ENCODE data around the gene BBX. TPM values are rescaled to one million over a fixed set of nuclear protein-coding genes. Genes with fewer than 3 reads are reported as not detected.

BBX gene
- total RNA-seq, 2 donors from 2014 or later, result 94.7 to 226 TPM

DNA sequence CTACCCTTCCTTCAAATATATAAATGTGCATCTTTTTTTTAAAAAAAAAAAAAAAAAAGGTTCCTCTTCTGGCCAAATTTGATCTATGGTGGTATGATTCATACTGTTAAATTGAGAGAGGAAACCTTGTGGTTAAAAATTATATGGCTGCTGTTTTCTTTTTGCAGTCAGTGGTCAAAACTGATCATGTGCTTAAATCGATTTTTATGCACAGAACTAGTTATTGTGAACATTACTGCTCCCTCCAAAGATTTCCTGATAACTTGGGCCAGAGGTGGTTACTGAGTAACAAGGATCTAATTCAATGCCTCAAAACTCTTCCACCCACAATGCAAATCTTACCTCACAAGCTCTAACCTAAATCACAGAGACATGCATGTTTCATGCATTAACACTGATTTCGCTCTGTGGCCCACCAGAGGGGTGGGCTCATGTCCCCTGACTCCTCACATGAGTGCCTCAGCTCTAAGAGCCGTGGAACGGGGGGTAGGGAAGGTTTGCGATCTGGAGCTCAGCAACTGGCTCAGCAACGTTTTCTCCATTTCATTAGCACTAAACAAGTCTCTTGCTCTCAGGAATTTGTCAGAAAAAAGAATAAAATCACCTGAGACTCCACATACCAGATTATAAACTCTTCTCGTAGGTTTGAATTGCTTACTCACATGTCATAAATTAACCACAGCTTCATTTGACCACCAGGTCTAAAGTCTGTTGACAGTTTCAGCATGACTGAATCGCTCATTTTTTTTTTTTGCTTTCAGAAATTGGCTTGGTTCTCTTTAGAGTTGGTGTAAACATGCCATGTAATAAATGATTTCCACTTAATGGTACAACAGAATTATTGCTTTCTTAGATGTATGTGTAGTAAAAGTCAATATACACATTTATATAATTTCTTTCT is 287.7 kb downstream of the BBX start:
- WGBS, result 68% methylated on average over 8 of the region's 8 CpGs
- no peak for TF ChIP-seq POLR2A (IDR thresholded peaks at IDR 0.05)
- TF ChIP-seq, protein P1, sequence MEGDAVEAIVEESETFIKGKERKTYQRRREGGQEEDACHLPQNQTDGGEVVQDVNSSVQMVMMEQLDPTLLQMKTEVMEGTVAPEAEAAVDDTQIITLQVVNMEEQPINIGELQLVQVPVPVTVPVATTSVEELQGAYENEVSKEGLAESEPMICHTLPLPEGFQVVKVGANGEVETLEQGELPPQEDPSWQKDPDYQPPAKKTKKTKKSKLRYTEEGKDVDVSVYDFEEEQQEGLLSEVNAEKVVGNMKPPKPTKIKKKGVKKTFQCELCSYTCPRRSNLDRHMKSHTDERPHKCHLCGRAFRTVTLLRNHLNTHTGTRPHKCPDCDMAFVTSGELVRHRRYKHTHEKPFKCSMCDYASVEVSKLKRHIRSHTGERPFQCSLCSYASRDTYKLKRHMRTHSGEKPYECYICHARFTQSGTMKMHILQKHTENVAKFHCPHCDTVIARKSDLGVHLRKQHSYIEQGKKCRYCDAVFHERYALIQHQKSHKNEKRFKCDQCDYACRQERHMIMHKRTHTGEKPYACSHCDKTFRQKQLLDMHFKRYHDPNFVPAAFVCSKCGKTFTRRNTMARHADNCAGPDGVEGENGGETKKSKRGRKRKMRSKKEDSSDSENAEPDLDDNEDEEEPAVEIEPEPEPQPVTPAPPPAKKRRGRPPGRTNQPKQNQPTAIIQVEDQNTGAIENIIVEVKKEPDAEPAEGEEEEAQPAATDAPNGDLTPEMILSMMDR (IDR thresholded peaks at IDR 0.05), result no peak
- no peak for TF ChIP-seq POLR2AphosphoS5 (IDR thresholded peaks at IDR 0.05)
- Histone ChIP-seq H3K36me3 (no peaks in the 10 kb centered on the region), H3K4me1 (replicated peaks) (no peaks in the 10 kb centered on the region), H3K27me3 (replicated peaks; ENCODE audit: insufficient read depth) (no peaks in the 10 kb centered on the region), H3K9me3 (no peaks in the 10 kb centered on the region), H3K27ac (no peak overlapping the region), H3K4me3 (no peak overlapping the region)
- no peak for DNase-seq (ENCODE audit: low spot score)
- intact Hi-C loops (cut with DNase I), result no loop called here

DNA sequence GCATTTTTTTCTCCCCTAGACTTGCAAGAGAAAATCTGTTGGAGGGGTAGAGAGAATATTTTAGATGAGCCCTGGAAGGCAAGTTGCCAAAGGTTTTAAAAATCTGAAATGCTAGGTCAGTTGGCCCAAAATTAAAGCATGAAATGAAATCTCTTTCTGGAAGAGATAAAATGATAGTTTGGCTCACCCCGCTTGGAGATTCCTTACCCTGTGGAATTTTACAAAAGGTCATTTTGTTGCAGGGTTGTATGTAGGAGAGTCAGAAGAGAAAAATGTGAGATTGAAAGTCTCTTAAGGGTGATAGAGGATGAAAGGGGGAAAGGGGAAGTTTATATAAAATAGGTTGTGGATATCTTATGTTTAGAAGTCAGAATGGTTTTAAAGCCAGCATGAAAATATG is 290.3 kb downstream of the BBX start:
- 38% methylated on average over 1 of the region's 1 CpG for WGBS
- H3K9me3 ChIP-seq, result no peaks in the 10 kb centered on the region
- DNase-seq (ENCODE audit: low spot score), result no peak
- H3K36me3 ChIP-seq, result no peaks in the 10 kb centered on the region
- TF ChIP-seq POLR2AphosphoS5 (IDR thresholded peaks at IDR 0.05) (no peak), POLR2A (IDR thresholded peaks at IDR 0.05) (no peak)
- TF ChIP-seq, protein P1 (IDR thresholded peaks at IDR 0.05), result no peak
- no peaks in the 10 kb centered on the region for H3K4me1 ChIP-seq (replicated peaks)
- no peak overlapping the region for H3K27ac ChIP-seq
- intact Hi-C loops (cut with DNase I), result no loop called here
- H3K27me3 ChIP-seq (replicated peaks; ENCODE audit: insufficient read depth), result no peaks in the 10 kb centered on the region
- no peak overlapping the region for H3K4me3 ChIP-seq

DNA sequence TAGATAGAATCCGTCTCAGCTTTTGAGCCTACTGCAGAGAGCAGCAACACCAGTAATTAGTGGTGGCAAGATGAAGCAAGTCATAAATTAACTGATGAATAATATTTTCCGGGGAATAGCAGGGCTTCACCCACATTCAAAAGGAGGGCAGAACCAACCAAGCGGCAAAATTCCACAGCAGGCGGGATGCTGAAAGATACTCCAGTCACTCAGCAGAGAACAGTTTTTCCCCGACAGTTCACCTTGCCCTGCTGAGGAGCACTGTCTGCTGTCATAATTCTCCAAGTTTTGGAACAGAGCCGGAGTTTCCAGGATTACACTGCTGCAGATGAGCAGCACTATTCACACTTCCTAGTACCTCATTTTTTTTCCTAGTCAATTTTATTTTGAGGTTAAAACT is 293.3 kb downstream of the BBX start:
- DNase-seq (ENCODE audit: low spot score), result no peak
- Histone ChIP-seq H3K4me3 (no peak overlapping the region), H3K27ac (no peak overlapping the region), H3K4me1 (replicated peaks) (no peaks in the 10 kb centered on the region), H3K36me3 (no peaks in the 10 kb centered on the region), H3K27me3 (replicated peaks; ENCODE audit: insufficient read depth) (no peaks in the 10 kb centered on the region), H3K9me3 (no peaks in the 10 kb centered on the region)
- TF ChIP-seq POLR2AphosphoS5 (IDR thresholded peaks at IDR 0.05) (no peak), POLR2A (IDR thresholded peaks at IDR 0.05) (no peak)
- TF ChIP-seq, protein P1 (IDR thresholded peaks at IDR 0.05), result no peak
- 53% methylated on average over 6 of the region's 6 CpGs for WGBS
- intact Hi-C loops (cut with DNase I), result no loop called here

DNA sequence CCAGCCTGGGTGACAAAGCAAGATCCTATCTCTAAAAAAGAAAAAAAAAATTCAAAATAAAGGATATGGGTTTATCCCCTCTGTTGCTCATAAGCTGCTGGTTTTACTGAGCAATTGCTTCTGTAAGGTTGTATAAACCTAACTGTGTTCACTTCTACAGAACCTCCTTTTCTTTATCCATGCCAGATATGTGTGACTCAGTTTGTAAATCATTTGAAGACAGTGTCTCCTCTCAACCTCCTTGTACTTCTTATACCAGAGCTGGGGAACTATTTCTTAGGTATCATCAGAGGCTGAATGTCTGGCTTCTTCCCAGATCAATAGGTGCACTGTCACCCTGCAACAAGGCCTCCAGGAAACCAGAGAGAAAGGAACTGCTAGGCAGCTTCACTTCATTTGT is 294.3 kb downstream of the BBX start:
- H3K4me3 ChIP-seq, result no peak overlapping the region
- no peaks in the 10 kb centered on the region for H3K9me3 ChIP-seq
- no peak for DNase-seq (ENCODE audit: low spot score)
- TF ChIP-seq, protein P1 (IDR thresholded peaks at IDR 0.05), result no peak
- no peak for TF ChIP-seq POLR2AphosphoS5 (IDR thresholded peaks at IDR 0.05)
- no peaks in the 10 kb centered on the region for H3K4me1 ChIP-seq (replicated peaks)
- no peak overlapping the region for H3K27ac ChIP-seq
- no peaks in the 10 kb centered on the region for H3K27me3 ChIP-seq (replicated peaks; ENCODE audit: insufficient read depth)
- no peaks in the 10 kb centered on the region for H3K36me3 ChIP-seq
- intact Hi-C loops (cut with DNase I), result no loop called here

DNA sequence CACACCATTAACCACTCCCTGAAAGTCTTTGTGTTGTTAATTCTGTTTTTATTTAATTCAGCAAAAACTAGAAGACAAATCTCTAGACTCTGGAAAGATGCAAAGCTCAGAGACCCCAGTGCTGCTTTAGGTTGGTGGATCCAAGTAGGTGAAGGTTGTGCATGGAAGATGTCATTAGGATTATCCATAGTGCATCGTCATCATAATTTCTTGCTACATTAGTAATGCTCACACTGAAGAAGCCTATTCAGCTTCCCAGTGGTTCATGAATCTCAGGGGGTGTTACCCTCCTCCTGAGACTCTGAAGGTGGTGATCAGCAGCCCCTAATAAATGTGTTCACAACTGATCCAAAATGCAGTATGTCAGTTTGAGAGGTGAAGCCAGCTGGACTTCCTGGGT is 295.3 kb downstream of the BBX start:
- H3K36me3 ChIP-seq, result no peaks in the 10 kb centered on the region
- no peaks in the 10 kb centered on the region for H3K4me1 ChIP-seq (replicated peaks)
- no peaks in the 10 kb centered on the region for H3K27me3 ChIP-seq (replicated peaks; ENCODE audit: insufficient read depth)
- 91% methylated on average over 1 of the region's 1 CpG for WGBS
- H3K27ac ChIP-seq, result no peak overlapping the region
- no peaks in the 10 kb centered on the region for H3K9me3 ChIP-seq
- H3K4me3 ChIP-seq, result no peak overlapping the region
- no peak for DNase-seq (ENCODE audit: low spot score)
- intact Hi-C loops (cut with DNase I), result no loop called here
- no peak for TF ChIP-seq POLR2A (IDR thresholded peaks at IDR 0.05)
- TF ChIP-seq POLR2AphosphoS5 (IDR thresholded peaks at IDR 0.05), result no peak
